NT2/D1 (cell line): Measurements from ENCODE around the gene HOXD3.

Experiments used
- SUZ12 ChIP-seq: IDR thresholded peaks from 2 replicates; pipeline ENCODE4 v1.6.1; 2011; ENCODE audit not compliant: insufficient read length, insufficient read depth; ENCODE audit errors: extremely low read depth
- YY1 ChIP-seq: IDR thresholded peaks from 2 replicates; pipeline ENCODE4 v1.6.1; 2011; ENCODE audit not compliant: insufficient read length, insufficient read depth
- ZNF274 ChIP-seq: IDR thresholded peaks from 2 replicates; pipeline ENCODE4 v1.6.1; 2011; ENCODE audit warnings: mild to moderate bottlenecking, low read depth, low read length

- no peak for TF ChIP-seq YY1
- TF ChIP-seq ZNF274, result no peak
- peak; percentile 32 for TF ChIP-seq SUZ12
These were observed 34.9 kb upstream of the HOXD3 start for GRCh38 chr2:176122052-176122682.
